ENCODE results near the gene EFNB2.

DNA sequence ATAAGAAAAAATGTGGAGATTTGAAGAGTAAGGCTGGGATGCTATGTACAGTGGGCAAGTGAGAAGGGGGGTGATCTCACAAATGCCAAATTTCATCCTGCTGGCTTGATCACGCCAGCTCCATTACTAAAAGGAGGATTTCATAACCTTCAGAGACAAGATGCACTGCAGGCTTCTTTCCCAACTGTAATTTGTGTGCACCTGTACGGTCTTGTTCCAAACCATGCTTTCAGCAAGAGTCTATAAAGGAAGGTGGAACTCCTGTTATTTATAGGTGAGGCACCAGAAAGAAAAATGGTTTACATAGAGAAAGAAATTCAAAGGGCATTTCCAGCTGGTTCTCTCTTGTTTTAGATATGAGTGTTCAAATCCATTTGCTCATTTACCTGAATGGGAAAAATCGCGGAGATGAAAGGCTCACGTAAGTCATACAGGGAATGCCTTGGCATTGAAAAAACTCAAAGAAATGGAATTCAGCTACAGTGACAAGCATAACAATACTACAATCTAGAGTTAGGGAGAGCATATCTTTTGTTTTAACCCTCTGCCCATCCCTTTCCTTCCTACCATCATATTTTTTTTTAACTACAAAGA lies 13.3 kb downstream of the EFNB2 start:
- TF ChIP-seq, protein P1, sequence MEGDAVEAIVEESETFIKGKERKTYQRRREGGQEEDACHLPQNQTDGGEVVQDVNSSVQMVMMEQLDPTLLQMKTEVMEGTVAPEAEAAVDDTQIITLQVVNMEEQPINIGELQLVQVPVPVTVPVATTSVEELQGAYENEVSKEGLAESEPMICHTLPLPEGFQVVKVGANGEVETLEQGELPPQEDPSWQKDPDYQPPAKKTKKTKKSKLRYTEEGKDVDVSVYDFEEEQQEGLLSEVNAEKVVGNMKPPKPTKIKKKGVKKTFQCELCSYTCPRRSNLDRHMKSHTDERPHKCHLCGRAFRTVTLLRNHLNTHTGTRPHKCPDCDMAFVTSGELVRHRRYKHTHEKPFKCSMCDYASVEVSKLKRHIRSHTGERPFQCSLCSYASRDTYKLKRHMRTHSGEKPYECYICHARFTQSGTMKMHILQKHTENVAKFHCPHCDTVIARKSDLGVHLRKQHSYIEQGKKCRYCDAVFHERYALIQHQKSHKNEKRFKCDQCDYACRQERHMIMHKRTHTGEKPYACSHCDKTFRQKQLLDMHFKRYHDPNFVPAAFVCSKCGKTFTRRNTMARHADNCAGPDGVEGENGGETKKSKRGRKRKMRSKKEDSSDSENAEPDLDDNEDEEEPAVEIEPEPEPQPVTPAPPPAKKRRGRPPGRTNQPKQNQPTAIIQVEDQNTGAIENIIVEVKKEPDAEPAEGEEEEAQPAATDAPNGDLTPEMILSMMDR (IDR thresholded peaks at IDR 0.05): no peak
- TF ChIP-seq POLR2A (IDR thresholded peaks at IDR 0.05): no peak

All from adrenal gland (tissue), 5 donors.